GM10266 (cell line): ENCODE measurements around the gene NAA16.

Source experiments
- DNase-seq: peaks from one replicate; pipeline ENCODE4 v3.0.0; 2012; ENCODE audit errors: extremely low spot score
- CTCF ChIP-seq: IDR thresholded peaks from 2 replicates; pipeline ENCODE4 v1.5.1; 2012; ENCODE audit warnings: mild to moderate bottlenecking, low read depth; ENCODE audit not compliant: control insufficient read depth, insufficient read depth; ENCODE audit errors: missing control alignments

Gene NAA16

GRCh38 chr13:41313659-41314197, 2.7 kb downstream of the NAA16 start:
- no peak for DNase-seq
- TF ChIP-seq CTCF = no peak

- DNase-seq = no peak
- no peak for TF ChIP-seq CTCF
Observed at GRCh38 chr13:41315443-41316047, 4.5 kb downstream of the NAA16 start.

DNA sequence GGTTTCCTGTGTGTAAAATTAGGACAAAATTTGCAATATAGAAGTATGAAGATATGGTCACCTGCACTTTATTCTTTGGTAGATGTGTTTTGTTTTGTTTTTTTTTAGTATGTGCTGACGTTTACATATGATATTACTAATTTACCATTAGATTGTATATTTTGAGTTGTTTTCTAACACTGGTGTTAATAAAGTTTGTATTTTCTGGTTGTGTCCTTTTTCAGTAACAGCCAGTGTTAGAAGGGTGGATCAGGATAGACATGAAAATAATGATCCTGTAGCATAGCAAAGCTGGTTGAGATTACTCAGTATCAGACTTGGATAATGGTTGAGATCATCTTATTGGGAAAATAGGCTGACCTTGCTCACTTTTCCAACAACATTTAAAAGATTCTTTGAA, 6.2 kb downstream of the NAA16 start:
- TF ChIP-seq CTCF = no peak
- DNase-seq = no peak

GRCh38 chr13:41325752-41326151, 14.7 kb downstream of the NAA16 start:
- TF ChIP-seq CTCF = no peak
- DNase-seq = no peak

DNA sequence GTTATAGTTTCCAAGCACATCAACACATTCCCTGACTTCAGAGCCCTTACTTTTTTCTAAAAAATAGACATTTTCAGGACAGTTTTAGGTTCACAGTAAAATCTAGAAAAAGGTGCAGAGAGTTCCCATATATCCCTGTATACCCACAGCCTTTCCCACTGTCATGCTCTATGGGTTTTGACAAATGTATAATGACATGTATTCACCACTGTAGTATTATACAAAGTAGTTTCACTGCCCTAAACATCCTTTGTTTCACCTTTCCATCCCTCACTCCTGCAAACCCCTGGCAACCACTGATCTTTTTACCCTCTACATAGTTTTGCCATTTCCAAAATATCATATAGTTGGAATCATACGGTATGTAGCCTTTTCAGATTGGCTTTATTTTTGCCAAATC, 15.6 kb downstream of the NAA16 start:
- DNase-seq = no peak
- TF ChIP-seq CTCF = no peak

- DNase-seq = no peak
- TF ChIP-seq CTCF = no peak
Observed at GRCh38 chr13:41327994-41328790, 17.1 kb downstream of the NAA16 start.

- DNase-seq = no peak
Observed at GRCh38 chr13:41332829-41333228, 21.8 kb downstream of the NAA16 start.

More at GRCh38 chr13:41332829-41333228, 21.8 kb downstream of the NAA16 start:
- TF ChIP-seq CTCF = no peak
